Hematopoietic multipotent progenitor cell treated with erythropoietin and hydrocortisone succinate and interleukin-3 and kit ligand, for 8 days (in vitro differentiated cells): ENCODE measurements around the gene EIF2AK2.

Source experiments
- DNase-seq: peaks from one replicate; pipeline ENCODE4 v3.0.0-alpha.2; 2015

EIF2AK2 gene

DNA sequence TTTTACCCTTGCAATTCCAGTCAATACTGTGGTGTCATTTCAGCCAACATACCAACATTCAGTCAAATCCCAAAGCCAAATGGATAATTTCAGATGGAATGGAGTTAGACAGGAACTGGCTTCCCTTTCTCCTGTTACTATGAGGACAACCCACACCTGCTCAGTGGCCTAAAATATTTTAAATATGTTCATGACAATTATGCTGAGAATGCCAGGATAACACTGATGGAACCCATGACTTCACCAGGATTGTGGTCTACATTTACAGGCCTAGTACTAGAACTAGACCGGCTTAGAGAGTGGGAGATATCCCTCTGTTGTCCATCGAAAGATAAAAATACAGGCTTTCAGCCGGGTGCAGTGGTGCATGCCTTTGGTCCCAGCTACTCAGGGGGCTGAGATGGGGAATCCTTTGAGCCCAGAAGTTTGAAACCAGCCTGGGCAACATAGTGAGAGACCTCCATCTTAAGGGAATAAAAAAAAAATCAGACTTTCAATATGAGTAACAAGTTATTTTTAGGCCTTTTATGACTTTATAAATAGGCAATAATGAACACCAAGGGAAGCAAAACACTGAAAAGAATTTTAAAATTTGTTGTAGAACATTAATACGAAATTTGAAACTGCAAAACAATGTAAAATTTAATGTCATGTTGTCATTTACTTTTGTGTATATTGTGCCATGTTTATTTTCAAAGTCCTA is 58.2 kb downstream of the EIF2AK2 start:
- DNase-seq, result no peak

DNA sequence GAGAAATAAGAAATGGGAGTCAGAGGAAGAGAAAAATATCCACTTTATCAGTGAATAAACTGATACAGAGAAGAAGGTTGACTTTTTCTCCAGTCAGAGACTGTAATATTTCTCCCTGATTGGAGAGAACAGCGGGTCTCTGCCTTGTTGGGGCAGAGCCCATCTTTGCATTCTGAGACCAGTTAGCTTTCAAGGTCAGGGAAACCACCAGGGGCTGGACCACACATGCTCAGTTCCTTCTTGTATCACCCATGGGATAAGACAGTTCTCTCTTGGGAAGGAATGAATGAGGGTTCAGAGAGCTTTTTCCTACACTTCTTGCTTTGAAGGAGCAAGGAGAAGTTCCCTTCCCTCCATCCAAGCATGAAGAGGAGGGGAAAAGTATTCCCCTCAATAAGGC is 60.2 kb downstream of the EIF2AK2 start:
- no peak for DNase-seq

DNA sequence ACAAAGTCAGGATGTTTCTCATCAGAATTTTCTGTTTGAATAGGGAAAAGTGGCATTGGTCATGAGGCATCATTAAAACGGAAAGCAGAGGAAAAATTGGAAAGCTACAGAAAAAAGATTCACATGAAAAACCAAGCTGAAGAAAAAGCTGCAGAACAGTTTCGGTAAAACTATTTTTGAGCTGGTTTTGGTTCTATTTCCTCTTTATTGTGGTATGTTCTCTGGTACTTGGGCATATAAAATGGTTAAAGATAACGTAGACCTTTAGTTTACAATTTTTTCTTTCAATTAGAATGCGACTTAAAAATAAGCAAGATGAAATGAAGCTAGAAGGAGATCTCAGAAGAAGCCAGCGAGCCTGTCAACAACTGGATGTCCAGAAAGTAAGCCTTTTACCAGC is 64.9 kb downstream of the EIF2AK2 start:
- DNase-seq, result no peak

DNA sequence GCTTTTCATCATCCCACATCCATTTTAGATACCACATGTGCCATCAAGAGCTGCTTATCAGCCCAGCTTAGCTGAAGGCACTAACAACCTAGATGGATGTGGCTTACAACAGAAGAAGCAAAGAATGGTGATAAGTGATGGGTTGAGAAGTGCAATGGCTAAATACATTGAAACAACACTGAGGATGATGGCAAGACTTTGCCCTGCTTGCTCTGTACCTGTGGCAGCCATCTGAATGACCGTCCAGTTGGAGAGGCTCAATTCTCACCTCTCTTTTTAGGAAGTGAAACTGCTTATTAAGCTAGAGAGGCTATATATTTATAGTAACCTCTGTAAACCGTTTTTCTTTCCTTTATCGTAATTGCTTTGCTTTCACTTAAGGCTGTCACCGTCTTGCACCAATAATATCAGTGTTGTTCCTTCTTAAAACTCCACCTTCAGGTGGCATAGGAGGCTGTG is 66.7 kb downstream of the EIF2AK2 start:
- no peak for DNase-seq

DNA sequence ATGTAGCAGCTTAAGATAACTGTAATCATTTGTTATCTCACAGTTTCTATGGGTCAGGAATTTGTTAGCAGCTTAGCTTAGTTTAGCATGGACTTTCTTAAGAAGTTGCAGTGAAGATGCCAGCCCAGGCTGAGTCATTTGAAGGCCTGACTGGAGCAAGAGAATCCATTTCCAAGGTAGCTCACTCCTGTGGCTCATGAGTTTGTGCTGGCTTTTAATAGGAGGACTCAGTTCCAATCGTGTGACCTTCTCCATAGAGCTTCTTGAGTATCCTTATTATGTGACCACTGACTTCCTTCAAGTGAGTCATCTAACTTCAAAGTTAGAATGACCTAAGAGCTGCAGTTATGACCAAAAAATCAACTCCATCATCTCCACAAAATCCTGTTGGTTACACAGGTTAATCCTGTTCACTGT is 71.0 kb downstream of the EIF2AK2 start:
- peak; percentile 27 for DNase-seq

DNA sequence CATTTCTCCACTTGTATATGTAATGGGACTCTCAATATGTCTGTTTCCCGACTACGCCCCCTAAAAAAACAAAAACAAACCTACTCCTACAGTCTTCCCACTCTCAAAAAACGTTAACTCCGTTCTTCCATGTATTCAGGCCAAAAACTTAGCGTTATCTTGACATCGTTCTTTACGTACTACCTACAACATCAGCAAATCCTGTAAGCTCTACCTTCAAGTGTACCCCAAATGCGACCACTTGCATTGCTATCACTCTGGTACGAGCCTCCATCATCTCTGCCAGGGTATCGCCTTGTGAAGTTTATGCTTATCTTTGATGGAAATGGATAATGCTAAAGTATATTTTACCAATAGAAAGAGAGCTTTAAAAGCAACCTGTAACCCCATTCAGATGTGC is 72.0 kb downstream of the EIF2AK2 start:
- no peak for DNase-seq

DNA sequence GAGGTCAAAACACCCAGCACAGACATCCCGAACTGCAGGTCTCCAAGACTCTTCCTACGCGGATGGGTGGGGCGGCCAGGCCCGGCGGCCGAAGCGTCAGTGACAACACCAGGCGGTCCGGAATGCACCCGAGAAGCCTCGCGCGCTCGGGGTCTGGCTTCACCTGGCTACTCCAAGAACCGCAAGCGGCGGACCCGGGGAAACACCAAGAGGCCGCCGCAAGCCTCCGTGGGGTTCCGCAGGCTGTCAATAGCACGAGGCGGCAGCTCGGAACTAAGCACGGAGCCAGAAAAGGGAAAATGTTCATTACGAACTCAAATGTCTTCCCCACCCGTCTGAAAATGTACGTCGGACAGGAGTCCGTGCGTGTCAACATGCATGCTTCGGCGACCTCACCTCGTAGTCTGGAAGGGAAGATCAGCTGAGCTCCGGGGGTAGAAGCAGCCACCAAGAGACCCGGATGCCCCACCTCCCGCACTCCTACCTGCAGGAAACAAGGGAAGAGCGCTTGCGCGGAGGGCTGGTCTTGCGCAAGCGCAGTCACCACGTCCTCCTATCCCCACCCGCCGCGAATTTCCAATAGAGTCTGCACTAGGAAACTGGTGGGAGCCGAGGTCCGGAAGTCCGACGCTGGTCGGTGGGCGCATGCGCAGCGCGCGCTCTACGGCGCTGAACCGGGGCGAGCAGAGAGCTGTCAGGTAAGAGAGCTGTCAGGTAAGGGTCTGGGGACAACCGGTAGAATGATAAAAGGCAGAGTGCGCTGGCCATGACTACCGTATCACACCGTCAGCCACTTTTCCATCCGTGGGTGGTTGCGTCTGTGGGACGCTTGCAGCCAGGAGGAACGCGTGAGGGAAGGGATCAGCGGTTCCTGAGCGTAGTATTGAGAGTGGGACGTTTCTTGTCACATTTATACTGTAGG is 72.6 kb downstream of the EIF2AK2 start, which contains the start of the genes GPATCH11 and HEATR5B:
Gene GPATCH11 (plus strand): TSS at position 646 of the 922 bp plus-strand sequence. CDS start 3,864 bp downstream, outside the sequence.
Gene HEATR5B (minus strand): TSS at position 500 of the 922 bp plus-strand sequence. CDS start 958 bp downstream, outside the sequence.
- DNase-seq, result peak; percentile 97

DNA sequence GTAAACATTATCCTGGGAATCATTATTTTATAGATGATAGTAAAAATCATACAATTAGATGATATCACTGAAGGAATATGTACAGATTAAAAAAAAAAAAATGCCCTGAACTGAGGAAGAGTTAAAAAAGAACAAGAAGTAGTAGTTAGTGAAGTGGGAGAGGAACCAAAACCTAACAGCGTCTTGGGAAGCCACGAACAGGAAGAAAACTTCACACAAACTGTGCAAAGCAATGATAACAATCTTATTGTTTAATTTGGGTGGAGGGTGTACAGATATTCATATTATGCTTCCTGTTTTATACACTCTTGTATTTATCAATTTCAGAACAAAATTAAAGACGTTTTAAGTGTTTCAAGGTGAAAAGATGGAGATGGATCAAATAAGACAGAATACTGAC is 76.1 kb downstream of the EIF2AK2 start:
- no peak for DNase-seq

DNA sequence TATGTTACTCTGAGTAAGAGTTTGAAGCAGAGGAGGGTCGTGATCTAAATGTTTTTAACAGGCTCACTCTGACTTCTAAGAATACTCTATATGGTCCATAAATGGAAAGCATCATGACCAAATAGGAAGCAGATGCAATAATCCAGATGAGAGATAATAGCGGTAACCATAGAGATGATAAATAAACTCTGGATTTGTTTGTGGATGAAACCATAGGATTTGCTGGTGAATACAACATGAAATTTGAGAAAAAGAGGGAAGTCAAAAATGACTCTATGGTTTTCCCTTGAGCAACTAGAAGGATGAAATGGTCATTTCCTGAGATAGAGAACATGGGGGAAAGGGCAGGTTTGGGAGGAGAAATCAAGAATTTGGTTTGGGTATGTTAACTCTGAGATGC is 76.5 kb downstream of the EIF2AK2 start:
- DNase-seq, result no peak

DNA sequence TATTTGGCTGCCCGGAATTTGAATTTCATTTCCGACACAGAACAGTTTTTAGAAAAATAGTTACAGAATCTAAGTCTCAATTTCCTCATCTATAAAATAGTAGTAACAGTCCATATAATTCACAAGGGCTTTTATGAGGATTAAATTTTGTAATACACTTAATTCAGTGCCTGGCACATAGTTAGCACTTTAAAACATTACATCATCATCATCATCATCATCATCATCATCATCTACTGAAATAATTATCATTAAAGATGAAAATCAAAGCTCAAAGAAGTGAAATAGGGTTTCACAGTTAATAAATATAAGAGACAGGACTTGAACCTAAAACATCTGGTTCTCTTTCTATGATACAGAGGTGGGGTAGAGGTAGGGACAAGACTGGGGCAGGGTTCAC is 85.8 kb downstream of the EIF2AK2 start:
- DNase-seq, result no peak

DNA sequence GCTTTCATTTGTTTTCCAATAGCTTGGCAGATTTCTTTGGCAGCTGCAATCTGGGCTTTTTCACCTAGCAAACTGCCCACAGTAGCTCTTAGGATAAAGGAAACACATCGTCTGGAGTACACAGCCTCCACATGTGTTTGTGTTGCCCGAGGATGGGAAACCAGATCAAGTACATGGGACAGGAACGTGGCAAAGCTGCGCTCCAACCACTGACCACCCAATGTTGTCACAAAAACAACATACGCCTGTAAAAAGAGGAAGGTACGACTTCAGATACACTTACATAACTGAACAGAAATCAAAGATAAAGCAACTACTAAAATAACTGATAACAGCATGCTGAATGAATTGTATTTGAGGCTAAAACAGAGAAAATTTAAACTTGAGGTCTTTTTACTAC is 88.1 kb downstream of the EIF2AK2 start:
- no peak for DNase-seq

DNA sequence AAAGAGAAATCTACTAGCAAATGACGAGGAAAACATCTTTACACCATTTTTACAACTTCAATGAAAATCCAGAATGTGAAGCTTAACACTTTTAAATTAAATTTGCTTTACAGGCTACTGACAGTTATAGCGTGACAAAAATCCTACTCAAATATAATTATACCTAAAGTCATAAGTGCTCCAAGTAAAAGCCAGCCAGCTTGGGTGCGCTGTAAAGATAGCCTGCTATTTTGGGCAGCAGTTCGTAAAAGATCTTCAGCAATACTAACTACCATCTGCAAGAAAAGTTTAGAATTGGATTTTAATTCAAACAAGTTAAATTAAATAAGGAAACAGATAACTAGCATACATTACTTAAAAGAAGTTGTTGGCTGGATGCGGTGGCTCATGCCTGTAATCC is 95.0 kb downstream of the EIF2AK2 start:
- DNase-seq, result no peak

DNA sequence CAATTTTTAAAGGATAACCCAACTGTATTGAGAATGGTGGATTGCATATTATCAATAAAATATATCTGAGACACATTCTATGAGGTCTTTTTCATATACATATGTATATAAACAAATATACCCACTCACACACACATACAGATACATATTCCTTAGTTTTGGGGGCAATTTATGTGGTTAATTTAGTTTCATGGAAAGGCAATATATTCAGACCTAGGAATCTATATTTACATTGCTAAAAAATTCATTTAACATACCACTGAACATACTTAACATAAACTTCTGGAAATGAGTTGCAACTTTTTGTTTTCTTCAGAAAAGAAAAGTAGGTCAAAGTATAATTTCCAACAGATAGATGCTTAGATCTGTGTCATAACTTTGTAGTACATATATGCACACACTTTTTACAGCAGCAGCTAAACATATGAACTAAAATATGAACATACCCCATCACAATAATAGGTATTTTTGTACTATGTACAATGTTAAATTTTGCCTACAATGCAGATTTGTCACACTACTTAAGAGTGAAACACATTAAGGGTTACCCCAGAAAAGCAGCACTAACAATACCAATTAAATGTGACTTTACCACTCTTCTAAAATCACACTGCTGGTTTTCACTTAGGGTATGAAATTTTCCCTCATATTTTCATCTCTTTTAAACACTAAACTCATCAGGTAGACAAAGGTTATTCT is 95.6 kb downstream of the EIF2AK2 start:
- DNase-seq, result no peak

DNA sequence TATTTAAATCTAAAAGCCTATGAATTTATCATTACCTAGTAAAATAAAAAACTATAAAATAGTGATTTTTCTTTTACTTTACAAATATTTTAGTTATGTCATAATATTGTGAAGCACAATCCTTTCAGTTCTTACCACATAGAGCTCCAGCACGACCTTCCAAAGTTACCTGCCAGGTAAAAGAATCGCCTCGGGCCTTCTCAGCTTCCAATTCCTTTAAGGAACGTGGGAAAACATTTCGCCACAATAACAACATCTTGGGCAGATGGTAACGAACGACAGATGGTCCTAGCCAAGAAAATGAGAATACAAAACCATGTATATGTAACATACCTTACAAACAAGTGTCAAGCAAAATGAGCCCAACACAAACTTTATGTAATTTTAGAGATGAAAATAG is 96.3 kb downstream of the EIF2AK2 start:
- no peak for DNase-seq

DNA sequence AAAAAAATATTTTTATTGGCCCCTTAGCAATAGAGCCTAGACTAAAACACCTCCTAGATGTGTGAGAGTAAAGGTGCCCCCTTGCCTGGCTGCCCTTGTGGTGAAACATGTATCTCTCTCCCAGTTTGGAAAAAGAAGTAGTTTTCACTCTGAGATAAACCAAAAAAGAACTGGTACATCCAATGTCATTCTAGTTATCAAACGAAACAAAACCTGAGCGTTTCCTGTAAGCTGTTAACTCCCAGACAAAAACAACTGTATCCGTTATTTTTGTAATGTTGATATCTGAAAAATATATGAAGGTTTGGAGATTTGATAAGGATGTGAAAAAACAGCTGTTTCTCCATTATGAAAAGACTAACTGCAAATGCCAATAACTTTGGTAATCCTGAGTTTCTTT is 96.9 kb downstream of the EIF2AK2 start:
- peak; percentile 71 for DNase-seq

DNA sequence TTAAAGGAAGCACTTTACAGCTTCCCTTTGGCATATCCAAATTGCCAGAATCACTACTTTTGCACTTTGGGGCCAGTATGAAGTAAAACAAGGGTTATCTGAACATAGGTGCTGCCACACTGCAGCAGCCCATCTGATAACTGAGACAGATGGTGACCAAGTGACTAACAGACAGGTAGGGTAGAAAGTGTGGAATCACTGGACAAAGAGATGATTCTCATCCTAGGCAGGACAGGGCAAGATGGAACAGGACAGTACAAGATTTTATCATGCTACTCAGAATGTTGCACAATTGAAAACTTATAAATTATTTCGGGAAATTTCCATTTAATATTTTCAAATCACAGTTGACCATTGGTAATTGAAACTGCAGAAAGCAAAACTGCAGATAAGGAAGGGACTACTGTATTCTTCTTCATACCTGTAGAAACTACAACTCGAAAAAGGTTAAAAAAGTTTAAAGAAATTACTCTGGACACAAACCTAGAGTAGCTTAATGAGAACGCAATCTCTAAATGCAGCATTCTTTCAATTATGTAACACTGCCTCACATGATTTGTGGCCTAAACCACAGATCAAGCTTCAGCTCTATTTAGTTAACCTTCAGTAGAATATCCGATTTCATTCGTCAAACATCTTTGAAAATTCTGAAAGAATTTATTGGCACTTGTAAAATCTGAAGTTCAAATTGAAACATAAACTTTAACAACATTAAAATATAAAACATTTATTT is 104.0 kb downstream of the EIF2AK2 start:
- no peak for DNase-seq
